GM21423 (cell line): ENCODE results near the gene TUBGCP2.
"Not testable (repeated sequence)": the region's sequence is repeated elsewhere in the genome, so short reads cannot be mapped to it uniquely, and the experiment has no call there.

Source experiments
- ATAC-seq: cut with Tn5 transposase; IDR thresholded peaks from one replicate; pipeline ENCODE4 v1.9.1; 2021; ENCODE audit warnings: mild to moderate bottlenecking, moderate library complexity; ENCODE audit not compliant: unreplicated experiment

The TUBGCP2 gene

DNA sequence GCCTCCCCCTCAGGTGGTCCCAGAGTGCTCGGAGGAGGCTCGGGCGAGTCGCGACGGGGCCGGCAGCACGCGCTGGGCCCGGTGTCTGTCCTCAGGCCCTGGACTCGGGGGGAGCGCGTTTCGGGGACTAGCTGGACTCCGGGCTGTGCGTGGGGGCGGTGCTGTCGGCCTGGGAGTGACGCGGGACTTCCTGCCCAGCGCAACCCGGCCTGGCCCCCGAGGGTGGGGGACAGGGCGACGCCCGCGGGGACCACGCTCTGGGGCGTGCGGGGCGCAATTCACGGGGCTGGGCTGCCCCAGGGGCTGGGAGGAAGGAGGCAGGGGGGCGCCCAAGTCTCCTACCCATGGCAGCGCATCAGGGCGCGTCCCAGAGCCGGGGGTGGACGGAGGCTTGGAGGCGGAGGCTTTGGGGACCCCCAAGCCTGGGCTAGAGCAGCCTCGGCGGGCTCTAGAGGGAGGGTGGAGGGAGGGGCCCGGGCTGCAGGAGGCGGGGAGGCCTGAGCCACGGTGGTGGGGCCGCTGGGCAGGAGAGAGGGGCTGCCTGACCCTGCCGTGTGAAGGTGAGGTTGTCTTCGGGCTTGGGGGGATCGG, 73.3 kb downstream of the TUBGCP2 start:
- ATAC-seq: no peak

GRCh38 chr10:133234796-133235195, 73.9 kb downstream of the TUBGCP2 start:
- ATAC-seq: not testable (repeated sequence)

DNA sequence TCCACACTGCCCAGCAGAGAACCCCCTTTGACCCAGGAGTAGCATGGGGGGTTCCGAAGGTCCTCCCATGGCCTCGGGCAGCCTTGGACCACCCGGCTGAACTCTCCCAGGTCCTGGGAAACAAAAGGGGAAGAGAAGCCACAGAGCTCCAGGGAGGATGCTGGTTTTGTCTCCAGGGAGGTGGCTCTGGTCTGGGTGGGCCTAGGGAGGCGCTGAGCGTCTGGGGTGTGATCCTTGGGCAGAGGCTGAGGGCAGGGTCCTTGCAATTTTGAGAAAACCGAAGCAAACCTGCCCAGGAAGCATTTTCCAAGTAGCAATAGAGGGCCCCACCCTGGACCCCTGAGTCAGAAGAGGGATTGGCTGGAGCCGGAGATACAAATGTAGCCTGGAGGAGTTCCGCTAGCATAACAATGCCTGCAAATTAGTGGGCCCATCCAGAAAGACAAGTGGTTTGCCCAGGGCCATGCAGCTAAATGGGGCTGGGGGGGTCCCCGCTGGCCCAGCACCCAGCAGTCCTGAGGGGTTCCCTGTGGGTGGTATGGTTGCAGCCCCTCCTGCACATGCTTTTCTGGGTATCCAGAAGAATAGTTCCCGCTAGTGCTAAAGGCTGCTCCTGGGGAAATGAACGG, 76.6 kb downstream of the TUBGCP2 start:
- ATAC-seq: no peak

DNA sequence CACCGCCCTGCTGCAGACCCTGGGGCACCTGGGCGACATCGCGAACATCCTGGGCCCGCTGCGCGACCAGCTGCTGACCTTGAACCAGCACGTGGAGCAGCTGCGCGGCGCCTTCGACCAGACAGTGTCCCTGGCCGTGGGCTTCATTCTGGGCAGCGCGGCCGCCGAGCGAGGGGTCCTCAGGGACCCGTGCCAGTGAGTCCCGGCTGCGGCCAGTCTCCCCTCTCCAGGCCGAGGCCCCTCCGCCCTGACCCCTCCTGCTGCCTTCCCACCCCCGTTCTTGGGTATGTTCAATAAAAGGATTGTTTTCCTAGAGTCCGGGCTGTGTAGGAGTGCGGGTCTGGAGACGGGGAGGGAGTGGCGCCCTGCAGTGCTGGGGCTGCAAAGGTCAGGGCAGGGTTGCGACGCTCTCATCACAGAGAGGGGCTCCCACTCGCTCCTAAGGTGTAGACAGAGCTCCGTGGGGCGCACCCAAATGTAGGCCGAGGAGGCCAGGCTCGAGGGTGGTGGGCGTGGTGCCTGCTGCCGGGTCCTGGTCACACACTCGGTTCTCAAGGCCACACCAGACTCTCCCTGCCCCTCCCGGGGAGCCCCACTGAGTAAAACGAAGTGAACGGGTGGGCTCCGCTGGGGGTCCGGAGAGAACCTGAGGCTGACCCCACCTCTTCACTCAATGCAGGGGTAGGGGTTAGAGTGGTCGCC, 77.3 kb downstream of the TUBGCP2 start:
- ATAC-seq: no peak

DNA sequence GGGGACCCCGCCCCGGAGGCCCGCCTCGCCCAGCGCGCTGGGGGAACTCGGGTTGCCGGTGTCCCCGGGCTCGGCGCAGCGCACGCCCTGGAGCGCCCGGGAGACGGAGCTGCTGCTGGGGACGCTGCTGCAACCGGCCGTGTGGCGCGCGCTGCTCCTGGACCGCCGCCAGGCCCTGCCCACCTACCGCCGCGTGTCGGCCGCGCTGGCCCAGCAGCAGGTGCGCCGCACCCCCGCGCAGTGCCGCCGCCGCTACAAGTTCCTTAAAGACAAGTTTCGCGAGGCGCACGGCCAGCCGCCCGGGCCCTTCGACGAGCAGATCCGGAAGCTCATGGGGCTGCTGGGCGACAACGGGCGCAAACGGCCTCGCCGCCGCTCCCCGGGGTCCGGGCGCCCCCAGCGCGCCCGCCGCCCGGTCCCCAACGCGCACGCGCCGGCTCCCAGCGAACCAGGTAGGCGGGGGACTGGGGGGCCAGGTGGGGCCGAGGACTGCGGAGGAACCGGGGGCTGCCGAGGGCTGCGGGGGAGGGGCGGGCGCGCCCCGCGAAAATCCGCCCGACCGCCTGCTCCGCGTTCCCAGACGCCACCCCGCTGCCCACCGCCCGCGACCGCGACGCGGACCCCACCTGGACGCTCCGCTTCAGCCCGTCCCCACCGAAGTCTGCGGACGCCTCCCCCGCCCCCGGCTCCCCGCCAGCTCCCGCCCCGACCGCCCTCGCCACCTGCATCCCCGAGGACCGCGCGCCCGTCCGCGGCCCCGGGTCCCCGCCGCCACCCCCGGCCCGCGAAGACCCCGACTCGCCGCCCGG, 78.1 kb downstream of the TUBGCP2 start:
- no peak for ATAC-seq

- ATAC-seq: no peak
Observed at GRCh38 chr10:133230044-133230361, 78.7 kb downstream of the TUBGCP2 start, which contains the start of gene UTF1. Gene UTF1, plus strand, starts transcription at chr10:133230217. Its CDS starts 72 bp downstream, at chr10:133230289.

DNA sequence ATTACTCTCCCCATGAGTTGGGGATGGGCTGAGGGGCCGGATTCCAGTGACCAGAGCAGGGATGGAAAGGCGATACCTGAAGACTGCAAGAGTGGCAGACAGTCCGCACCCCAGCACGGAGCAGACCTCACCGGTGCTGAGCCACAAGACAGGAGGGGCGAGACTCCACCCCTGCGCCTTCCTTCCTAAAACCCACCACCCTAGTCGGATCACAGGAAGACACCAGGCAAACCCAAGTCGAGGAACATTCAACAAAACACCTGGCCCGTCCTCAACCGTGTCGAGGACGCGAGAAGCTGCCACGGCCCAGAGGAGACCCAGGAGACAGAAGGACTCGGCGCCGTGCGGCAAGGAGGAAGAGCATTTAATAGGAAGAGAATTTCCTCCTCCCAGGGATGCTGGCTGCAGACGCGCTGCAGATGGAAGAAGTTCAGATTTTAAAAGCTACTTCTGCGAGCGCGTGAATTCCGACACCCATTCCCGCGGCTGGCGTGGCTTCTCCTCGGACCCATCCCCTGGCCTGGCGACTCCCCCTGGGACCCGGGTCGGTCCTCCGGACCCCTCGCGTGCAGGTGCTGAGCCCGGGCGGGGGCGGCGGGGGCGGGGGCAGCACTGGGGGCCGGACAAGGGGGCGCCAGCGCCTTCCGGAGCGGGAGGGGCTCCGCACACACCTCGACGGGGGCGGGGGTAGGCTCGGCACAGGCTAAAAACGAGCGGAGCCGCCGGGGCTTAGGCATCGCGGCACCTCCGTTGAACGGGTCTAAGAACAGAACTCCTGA, 79.2 kb downstream of the TUBGCP2 start:
- ATAC-seq: no peak
